ENCODE results near the gene SLC44A1.

GRCh38 chr9:105206496-105206820, 38.0 kb upstream of the SLC44A1 start:
- TF ChIP-seq POLR2A (IDR thresholded peaks at IDR 0.05) (no peak), CTCF (IDR thresholded peaks at IDR 0.05) (no peak)
